Activated T-cell treated with anti-CD3 and anti-CD28 coated beads, Interleukin-2, amount 50 U/mL, for 4 hours (primary cell): Measurements from ENCODE around the gene TARBP1. TPM values are rescaled to one million over a fixed set of nuclear protein-coding genes. Genes with fewer than 3 reads are reported as not detected.
"Not testable (repeated sequence)": the region's sequence is repeated elsewhere in the genome, so short reads cannot be mapped to it uniquely, and the experiment has no call there.

Source experiments
- ATAC-seq, 2 donors: fragments of 200-7000 bp; cut with Tn5 transposase; one replicate each; pipeline ENCODE4 v1.10.0; 2021
- DNase-seq: peaks from one replicate; pipeline ENCODE4 v3.0.0-alpha.2; 2020
- H3K27me3 Mint-ChIP-seq: one replicate; pipeline ENCODE4 v1.8.0; 2021; ENCODE audit warnings: low read depth, mixed read lengths
- H3K36me3 Mint-ChIP-seq: one replicate; pipeline ENCODE4 v1.8.0; 2022; ENCODE audit warnings: mixed read lengths; ENCODE audit not compliant: insufficient read depth
- H3K4me1 Mint-ChIP-seq: one replicate; pipeline ENCODE4 v1.8.0; 2021; ENCODE audit warnings: low read depth, mixed read lengths
- H3K4me3 Mint-ChIP-seq: one replicate; pipeline ENCODE4 v1.8.0; 2021; ENCODE audit warnings: mild to moderate bottlenecking, moderate library complexity, mixed read lengths
- H3K9me3 Mint-ChIP-seq: one replicate; pipeline ENCODE4 v1.8.0; 2021; ENCODE audit warnings: mixed read lengths
- total RNA-seq, 3 donors: library from RNA; stranded (reverse); gene quantifications; one replicate each; pipeline ENCODE4 v1.2.1, GENCODE V29; 2021

Gene TARBP1
- total RNA-seq: 10 to 100 TPM; 27.6 to 38.0 (median 33.5) TPM

- DNase-seq (peak; percentile 66), ATAC-seq (peak; percentile 73 to 76)
- H3K4me3 Mint-ChIP-seq: peak within 1 kb of the TSS; percentile 84
- H3K4me1 Mint-ChIP-seq: peaks cover 38% of the 10 kb centered on the region
- H3K27me3 Mint-ChIP-seq: peaks cover 14% of the 10 kb centered on the region
- no peaks in the 10 kb centered on the region for H3K9me3 Mint-ChIP-seq
- H3K36me3 Mint-ChIP-seq: peaks cover 4% of the 10 kb centered on the region
Observed at GRCh38 chr1:234478481-234479309, at the start of gene TARBP1. Gene TARBP1 (minus strand): TSS chr1:234479179. CDS start chr1:234479103, 76 bp downstream.

- Mint-ChIP-seq H3K4me3 (no peak overlapping the region), H3K4me1 (peaks cover 6% of the 10 kb centered on the region), H3K9me3 (no peaks in the 10 kb centered on the region), H3K36me3 (no peaks in the 10 kb centered on the region), H3K27me3 (peaks cover 6% of the 10 kb centered on the region)
- ATAC-seq (no peak), DNase-seq (no peak)
Observed at GRCh38 chr1:234528074-234528865, 49.3 kb upstream of the TARBP1 start.

- Mint-ChIP-seq H3K36me3 (no peaks in the 10 kb centered on the region), H3K9me3 (no peaks in the 10 kb centered on the region), H3K27me3 (peaks cover 6% of the 10 kb centered on the region), H3K4me1 (peaks cover 6% of the 10 kb centered on the region), H3K4me3 (no peak overlapping the region)
- ATAC-seq (no peak), DNase-seq (no peak)
Observed at GRCh38 chr1:234527346-234527745, 48.4 kb upstream of the TARBP1 start.

- ATAC-seq (no peak), DNase-seq (no peak)
- H3K27me3 Mint-ChIP-seq: peaks cover 6% of the 10 kb centered on the region
- H3K9me3 Mint-ChIP-seq: no peaks in the 10 kb centered on the region
- no peaks in the 10 kb centered on the region for H3K36me3 Mint-ChIP-seq
- no peak overlapping the region for H3K4me3 Mint-ChIP-seq
- H3K4me1 Mint-ChIP-seq: peaks cover 6% of the 10 kb centered on the region
Observed at GRCh38 chr1:234526922-234527321, 47.9 kb upstream of the TARBP1 start.

GRCh38 chr1:234525099-234525799 lies 46.3 kb upstream of the TARBP1 start:
- no peak for ATAC-seq
- no peak overlapping the region for H3K4me3 Mint-ChIP-seq

GRCh38 chr1:234521836-234522235 lies 42.9 kb upstream of the TARBP1 start:
- no peaks in the 10 kb centered on the region for H3K27me3 Mint-ChIP-seq
- ATAC-seq: no peak
- no peaks in the 10 kb centered on the region for H3K36me3 Mint-ChIP-seq
- DNase-seq: no peak
- H3K9me3 Mint-ChIP-seq: no peaks in the 10 kb centered on the region
- H3K4me3 Mint-ChIP-seq: no peak overlapping the region
- peaks cover 3% of the 10 kb centered on the region for H3K4me1 Mint-ChIP-seq

More at GRCh38 chr1:234525099-234525799, 46.3 kb upstream of the TARBP1 start:
- no peaks in the 10 kb centered on the region for H3K36me3 Mint-ChIP-seq
- peaks cover 6% of the 10 kb centered on the region for H3K4me1 Mint-ChIP-seq
- peaks cover 3% of the 10 kb centered on the region for H3K27me3 Mint-ChIP-seq
- no peaks in the 10 kb centered on the region for H3K9me3 Mint-ChIP-seq
- DNase-seq: no peak

- Mint-ChIP-seq H3K27me3 (no peaks in the 10 kb centered on the region), H3K36me3 (no peaks in the 10 kb centered on the region), H3K4me3 (no peak overlapping the region), H3K4me1 (peaks cover 3% of the 10 kb centered on the region), H3K9me3 (no peaks in the 10 kb centered on the region)
- DNase-seq: no peak
- ATAC-seq: no peak
Observed at GRCh38 chr1:234520908-234521817, 42.2 kb upstream of the TARBP1 start.

- H3K4me1 Mint-ChIP-seq: no peaks in the 10 kb centered on the region
- H3K9me3 Mint-ChIP-seq: no peaks in the 10 kb centered on the region
- DNase-seq: no peak
- H3K36me3 Mint-ChIP-seq: no peaks in the 10 kb centered on the region
- no peak overlapping the region for H3K4me3 Mint-ChIP-seq
- ATAC-seq: no peak
- no peaks in the 10 kb centered on the region for H3K27me3 Mint-ChIP-seq
Observed at GRCh38 chr1:234519506-234519905, 40.5 kb upstream of the TARBP1 start.

GRCh38 chr1:234518876-234519275 lies 39.9 kb upstream of the TARBP1 start:
- no peak for ATAC-seq
- no peaks in the 10 kb centered on the region for H3K9me3 Mint-ChIP-seq
- H3K4me1 Mint-ChIP-seq: no peaks in the 10 kb centered on the region
- no peaks in the 10 kb centered on the region for H3K36me3 Mint-ChIP-seq
- no peak for DNase-seq
- no peak overlapping the region for H3K4me3 Mint-ChIP-seq
- H3K27me3 Mint-ChIP-seq: no peaks in the 10 kb centered on the region

GRCh38 chr1:234518086-234518485 lies 39.1 kb upstream of the TARBP1 start:
- DNase-seq, H3K9me3 Mint-ChIP-seq, H3K4me3 Mint-ChIP-seq, H3K4me1 Mint-ChIP-seq, ATAC-seq, H3K27me3 Mint-ChIP-seq, H3K36me3 Mint-ChIP-seq: not testable (repeated sequence)

- no peaks in the 10 kb centered on the region for H3K9me3 Mint-ChIP-seq
- DNase-seq: no peak
- no peak for ATAC-seq
- H3K36me3 Mint-ChIP-seq: no peaks in the 10 kb centered on the region
- H3K4me3 Mint-ChIP-seq: no peak overlapping the region
- no peaks in the 10 kb centered on the region for H3K4me1 Mint-ChIP-seq
- no peaks in the 10 kb centered on the region for H3K27me3 Mint-ChIP-seq
Observed at GRCh38 chr1:234517110-234517802, 38.3 kb upstream of the TARBP1 start.

GRCh38 chr1:234515821-234516241 lies 36.9 kb upstream of the TARBP1 start:
- no peak for ATAC-seq
- no peak for DNase-seq
- Mint-ChIP-seq H3K36me3 (no peaks in the 10 kb centered on the region), H3K4me3 (no peak overlapping the region), H3K9me3 (no peaks in the 10 kb centered on the region), H3K27me3 (peaks cover 5% of the 10 kb centered on the region), H3K4me1 (no peaks in the 10 kb centered on the region)

- H3K36me3 Mint-ChIP-seq: no peaks in the 10 kb centered on the region
- ATAC-seq (no peak), DNase-seq (no peak)
- no peak overlapping the region for H3K4me3 Mint-ChIP-seq
- no peaks in the 10 kb centered on the region for H3K9me3 Mint-ChIP-seq
- no peaks in the 10 kb centered on the region for H3K4me1 Mint-ChIP-seq
- H3K27me3 Mint-ChIP-seq: peaks cover 5% of the 10 kb centered on the region
Observed at GRCh38 chr1:234515411-234515810, 36.4 kb upstream of the TARBP1 start.
